Small intestine (tissue), 7 donors: ENCODE measurements around the gene MAB21L3. TPM values are rescaled to one million over a fixed set of nuclear protein-coding genes. Genes with fewer than 3 reads are reported as not detected.

Experiments used
- DNase-seq, 2 donors: peaks; one replicate each; pipeline versions ENCODE4 v3.0.0 to v3.0.0-alpha.2; 2013
- FAIRE-seq: peaks from 2 replicates; lab custom pipeline; 2012; peaks lifted over from hg19 to GRCh38; lab: Jason Lieb, UNC
- H3K27ac ChIP-seq, 3 donors: one replicate each; pipeline ENCODE4 v1.5.1; 2013; ENCODE audit warnings: low read length in 2 of 3, mild to moderate bottlenecking in 2 of 3, control low read depth in 1 of 3, inconsistent platforms in 1 of 3, low read depth in 1 of 3, moderate library complexity in 1 of 3
- H3K27me3 ChIP-seq, 3 donors: one replicate each; pipeline ENCODE4 v1.6.1; 2013; ENCODE audit warnings: low read length in 3 of 3, inconsistent platforms in 1 of 3; ENCODE audit not compliant: control insufficient read depth in 3 of 3, insufficient read depth in 3 of 3
- H3K36me3 ChIP-seq, 3 donors: one replicate each; pipeline ENCODE4 v1.6.1; 2013; ENCODE audit warnings: low read length in 3 of 3, inconsistent platforms in 1 of 3, low read depth in 1 of 3, mild to moderate bottlenecking in 1 of 3, moderate library complexity in 1 of 3; ENCODE audit not compliant: control insufficient read depth in 3 of 3, insufficient read depth in 2 of 3
- H3K4me1 ChIP-seq, 3 donors: one replicate each; pipeline ENCODE4 v1.6.1; 2013; ENCODE audit warnings: low read length in 2 of 3, inconsistent platforms in 1 of 3, low read depth in 1 of 3, mild to moderate bottlenecking in 1 of 3, moderate library complexity in 1 of 3; ENCODE audit not compliant: control insufficient read depth in 3 of 3, insufficient read depth in 2 of 3
- H3K4me3 ChIP-seq, 3 donors: one replicate each; pipeline ENCODE4 v1.5.1; 2013; ENCODE audit warnings: low read length in 3 of 3, control low read depth in 1 of 3, inconsistent platforms in 1 of 3, low read depth in 1 of 3, mild to moderate bottlenecking in 1 of 3, moderate library complexity in 1 of 3
- H3K9me3 ChIP-seq, 2 donors: one replicate each; pipeline ENCODE4 v1.6.1; 2013; ENCODE audit warnings: low read depth in 1 of 2, low read length in 1 of 2; ENCODE audit not compliant: control insufficient read depth in 2 of 2, insufficient read depth in 1 of 2
- WGBS, 3 donors: extraction: QIAGEN DNeasy Blood & Tissue Kit; methylation state at CpG; one replicate each; pipeline ENCODE4 v1.1.7; 2013; 5-methylcytosine and 5-hydroxymethylcytosine counted together
- polyA plus RNA-seq, 4 donors: library from polyadenylated mRNA; stranded (reverse) in 3 of 4; unstranded in 1 of 4; fragments of 200-250 nt in 3 of 4; fragments of 120-200 nt in 1 of 4; gene quantifications; one replicate each; pipeline versions ENCODE4 v1.2.1 to v1.2.3, GENCODE V29; 2013
- donor health status: healthy with polysubstance abuse.
- donor health status: control.
- donor health status: control.
- donor health status: Bipolar disorder and iron deficiency.
- donor health status: healthy.

MAB21L3 gene
- polyA plus RNA-seq, 4 donors = 0.16 to 1.4 (median 0.22) TPM; not detected in 1

DNA sequence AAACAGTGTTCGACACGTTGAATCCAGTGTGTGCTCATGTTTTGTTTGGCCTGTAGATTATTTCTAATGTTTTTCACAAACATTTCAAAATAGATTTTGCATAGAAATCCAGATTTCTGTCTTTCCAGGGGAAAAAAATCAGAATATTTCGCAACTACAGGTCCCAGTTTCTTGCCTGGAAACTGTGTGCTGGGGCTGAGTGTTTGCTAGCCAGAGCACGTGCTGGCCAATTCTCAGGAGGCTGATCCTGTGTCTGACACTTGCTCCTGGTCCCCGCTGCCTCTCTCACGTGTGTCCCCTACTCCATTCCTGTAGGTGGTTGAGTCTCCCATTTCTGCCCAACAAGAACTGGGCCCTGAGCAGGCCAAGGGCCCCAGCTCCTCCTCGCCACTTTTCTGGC lies 2.4 kb downstream of the MAB21L3 start:
- no peak overlapping the region for H3K27ac ChIP-seq
- H3K4me1 ChIP-seq = peaks cover 0 to 19% (median 5%) of the 10 kb centered on the region in 3 donors
- H3K36me3 ChIP-seq = no peaks in the 10 kb centered on the region
- H3K27me3 ChIP-seq = no peaks in the 10 kb centered on the region
- H3K4me3 ChIP-seq = no peak overlapping the region
- FAIRE-seq (no peak), DNase-seq (no peak)
- WGBS, 3 donors = 86 to 89% (median 88%) methylated on average over 7 of the region's 7 CpGs
- no peaks in the 10 kb centered on the region for H3K9me3 ChIP-seq

DNA sequence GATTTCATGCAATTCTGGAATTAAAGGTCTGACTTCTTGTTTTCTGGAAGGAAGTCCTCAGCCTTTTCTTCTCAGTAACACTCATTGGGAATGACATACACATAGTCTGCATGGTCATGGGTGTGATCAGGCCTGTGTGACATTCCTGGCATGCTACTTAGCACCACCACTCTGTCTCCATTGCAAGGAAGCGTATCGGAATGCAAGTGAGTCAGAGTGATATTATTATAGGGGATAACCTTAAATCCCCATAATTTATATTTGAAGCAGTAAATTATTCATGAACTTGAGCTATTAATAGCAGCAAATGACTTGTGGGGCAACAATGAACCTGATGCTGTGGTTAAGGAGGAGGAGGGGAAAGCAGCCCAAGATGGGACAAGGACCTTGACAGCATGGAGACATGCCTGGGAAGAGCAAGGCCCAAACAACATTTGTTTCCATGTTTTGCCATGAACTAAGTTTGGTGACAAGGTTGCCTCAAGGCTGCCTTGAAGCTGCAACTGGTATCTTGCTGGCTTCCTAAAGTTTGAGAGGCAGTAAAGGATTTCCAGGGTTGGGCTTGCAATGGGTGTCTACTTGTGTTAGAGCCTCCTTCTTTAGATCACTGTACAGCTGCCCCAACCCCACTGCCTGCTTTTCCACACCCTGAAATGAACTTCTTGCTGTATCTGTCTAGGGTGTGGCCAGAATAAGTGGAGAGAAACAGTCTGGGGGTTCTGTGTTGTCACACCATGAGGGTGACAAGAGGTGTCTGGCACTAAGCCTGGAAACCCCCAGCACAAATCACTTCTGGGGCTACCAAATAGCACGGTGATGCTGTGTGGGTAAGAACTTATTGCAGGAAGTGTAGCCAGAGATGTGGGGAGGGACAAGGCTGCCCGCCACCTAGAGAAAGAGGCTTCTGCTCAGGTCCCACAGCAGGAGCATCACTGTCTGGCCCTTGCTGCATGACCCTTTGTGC lies 4.6 kb downstream of the MAB21L3 start:
- H3K36me3 ChIP-seq = no peaks in the 10 kb centered on the region
- 83 to 90% (median 90%) methylated on average over 4 of the region's 4 CpGs for WGBS, 3 donors

DNA sequence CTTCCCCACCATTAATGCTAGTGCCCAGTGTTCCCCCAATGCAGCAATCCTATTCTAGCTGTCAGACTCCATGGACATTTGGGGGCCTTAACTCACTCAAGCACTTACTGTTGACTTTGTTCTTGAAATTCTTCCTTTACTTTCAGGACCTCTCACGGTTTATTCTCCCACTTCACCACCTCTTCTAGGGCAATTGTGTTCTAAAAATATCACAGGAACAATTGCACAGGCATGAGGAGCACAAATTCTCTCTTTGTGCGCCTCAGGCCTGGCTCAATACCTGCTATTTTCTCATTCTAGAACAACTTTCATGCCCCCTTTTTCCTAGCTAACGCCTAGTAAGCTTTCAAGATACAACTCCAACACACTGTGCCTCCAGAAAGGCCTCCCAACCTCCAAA lies 7.3 kb downstream of the MAB21L3 start:
- FAIRE-seq = no peak
- peaks cover 0 to 3% (median 0%) of the 10 kb centered on the region in 3 donors for H3K27me3 ChIP-seq
- 77 to 91% (median 78%) methylated on average over 3 of the region's 3 CpGs for WGBS, 3 donors

More for the DNA sequence above, 4.6 kb downstream of the MAB21L3 start:
- FAIRE-seq = no peak
- H3K9me3 ChIP-seq = no peaks in the 10 kb centered on the region
- no peak for DNase-seq
- H3K4me1 ChIP-seq = peaks cover 0 to 13% (median 5%) of the 10 kb centered on the region in 3 donors
- H3K27me3 ChIP-seq = peaks cover 0 to 3% (median 0%) of the 10 kb centered on the region in 3 donors
- H3K4me3 ChIP-seq = no peak overlapping the region
- no peak overlapping the region for H3K27ac ChIP-seq

DNA sequence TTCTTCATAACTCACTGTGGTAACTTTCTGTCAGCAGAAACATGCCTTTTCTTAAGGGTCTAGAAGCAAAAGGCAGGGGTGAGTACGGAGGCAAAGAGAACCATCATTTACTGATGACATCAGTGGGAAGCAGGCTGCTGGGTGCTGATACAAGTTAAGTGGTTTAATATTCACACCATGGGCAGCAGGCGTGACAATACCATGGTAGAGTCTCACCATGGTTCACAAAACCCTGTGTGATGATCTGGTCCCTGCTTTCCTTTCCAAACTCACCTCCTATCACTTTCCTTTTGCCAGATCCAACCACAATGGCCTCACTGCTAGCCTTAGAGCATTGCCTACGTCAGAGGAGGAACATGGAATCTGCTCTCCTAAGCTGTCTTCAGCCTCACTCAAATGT lies 8.7 kb downstream of the MAB21L3 start:
- DNase-seq (no peak), FAIRE-seq (no peak)
- Histone ChIP-seq H3K36me3 (peaks cover 0 to 2% (median 0%) of the 10 kb centered on the region in 3 donors), H3K27ac (no peak overlapping the region), H3K27me3 (peaks cover 0 to 3% (median 0%) of the 10 kb centered on the region in 3 donors), H3K9me3 (no peaks in the 10 kb centered on the region), H3K4me1 (peaks cover 0 to 6% (median 0%) of the 10 kb centered on the region in 3 donors), H3K4me3 (no peak overlapping the region)
- 78 to 85% (median 80%) methylated on average over 3 of the region's 3 CpGs for WGBS, 3 donors

More for the DNA sequence above, 7.3 kb downstream of the MAB21L3 start:
- Histone ChIP-seq H3K27ac (no peak overlapping the region), H3K9me3 (no peaks in the 10 kb centered on the region), H3K4me3 (no peak overlapping the region), H3K4me1 (peaks cover 0 to 5% (median 0%) of the 10 kb centered on the region in 3 donors), H3K36me3 (no peaks in the 10 kb centered on the region)
- DNase-seq = no peak

DNA sequence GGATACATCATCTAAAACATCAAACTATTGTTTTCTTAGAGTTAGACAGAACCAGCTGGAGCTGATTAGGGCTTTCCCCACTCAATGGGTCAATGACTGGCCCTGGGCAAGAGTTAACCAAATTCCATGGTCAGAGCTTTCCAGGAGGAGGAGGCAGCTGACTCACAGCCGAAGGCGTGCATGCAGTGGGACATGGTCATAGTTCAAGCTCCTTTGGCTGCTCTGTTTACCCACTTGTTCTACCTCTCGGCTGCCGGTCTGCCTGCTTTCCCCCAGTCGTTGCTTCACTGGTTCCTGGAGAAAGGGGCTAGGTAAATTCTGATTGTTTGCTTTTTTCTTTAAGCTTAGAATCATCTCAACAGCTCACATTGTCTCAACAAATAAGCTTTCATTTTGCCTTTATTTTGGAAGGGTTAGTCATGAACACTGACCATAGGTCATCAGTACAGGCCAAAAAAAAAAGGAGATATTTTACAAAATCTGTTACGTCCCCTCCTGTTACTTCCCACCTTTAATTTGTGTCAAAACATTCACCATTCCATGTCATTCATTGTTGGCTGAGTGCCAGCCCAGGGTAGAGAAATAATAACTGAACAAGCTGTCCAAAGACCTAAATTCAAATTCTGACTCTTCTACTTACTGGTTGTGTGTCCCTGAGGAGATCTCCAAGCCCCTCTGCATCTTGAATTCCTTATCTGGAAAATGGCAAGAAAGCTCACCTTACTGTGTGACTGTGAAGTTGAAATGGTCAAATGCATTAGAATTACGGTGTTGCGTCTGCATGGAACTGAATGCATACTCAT lies 12.0 kb downstream of the MAB21L3 start:
- H3K4me3 ChIP-seq = no peak overlapping the region
- FAIRE-seq = no peak
- WGBS, 3 donors = 39 to 57% (median 48%) methylated on average over 8 of the region's 8 CpGs
- peaks cover 0 to 3% (median 3%) of the 10 kb centered on the region in 3 donors for H3K27me3 ChIP-seq
- no peak overlapping the region for H3K27ac ChIP-seq
- DNase-seq = peak; percentile 69 to 86
- no peaks in the 10 kb centered on the region for H3K9me3 ChIP-seq
- H3K4me1 ChIP-seq = peaks cover 0 to 6% (median 0%) of the 10 kb centered on the region in 3 donors
- peaks cover 0 to 2% (median 0%) of the 10 kb centered on the region in 3 donors for H3K36me3 ChIP-seq

DNA sequence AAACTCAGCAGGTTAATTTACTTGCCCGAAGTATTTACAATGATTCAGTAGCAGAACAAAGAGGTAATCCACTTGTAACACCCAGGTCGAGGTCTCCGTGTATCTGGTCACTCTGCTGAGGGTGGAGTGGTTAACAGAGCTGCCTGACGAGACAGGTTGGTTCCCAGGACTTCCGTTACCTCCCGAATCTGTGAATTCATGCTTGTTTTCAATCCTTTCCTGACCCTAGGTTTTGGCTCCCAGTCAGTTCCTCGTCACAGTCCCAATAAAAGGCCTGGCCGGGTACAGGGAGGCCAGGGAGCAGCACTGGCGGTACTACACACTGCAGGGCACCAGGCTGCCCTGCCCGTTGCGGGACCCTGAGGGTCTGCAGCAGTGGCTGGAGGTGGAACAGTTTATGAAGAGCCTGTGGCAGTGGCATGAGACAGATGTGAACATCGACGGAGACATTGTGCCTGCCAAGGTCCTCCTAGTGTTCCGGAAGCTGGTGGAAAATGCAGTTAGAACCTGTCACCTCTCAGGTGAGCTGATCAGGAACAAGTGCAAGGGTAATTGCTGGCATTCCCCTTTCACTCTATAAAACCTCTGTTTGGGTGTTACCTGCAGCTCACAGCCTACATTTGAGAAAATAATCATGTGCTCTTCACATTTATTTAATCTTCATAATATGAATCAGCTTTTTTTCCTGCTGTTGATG lies 12.8 kb downstream of the MAB21L3 start:
- H3K9me3 ChIP-seq = no peaks in the 10 kb centered on the region
- peaks cover 0 to 3% (median 3%) of the 10 kb centered on the region in 3 donors for H3K27me3 ChIP-seq
- H3K27ac ChIP-seq = no peak overlapping the region
- H3K36me3 ChIP-seq = peaks cover 0 to 2% (median 0%) of the 10 kb centered on the region in 3 donors
- DNase-seq (no peak), FAIRE-seq (no peak)
- no peak overlapping the region for H3K4me3 ChIP-seq
- WGBS, 3 donors = 62 to 75% (median 71%) methylated on average over 14 of the region's 14 CpGs
- peaks cover 0 to 6% (median 0%) of the 10 kb centered on the region in 3 donors for H3K4me1 ChIP-seq

DNA sequence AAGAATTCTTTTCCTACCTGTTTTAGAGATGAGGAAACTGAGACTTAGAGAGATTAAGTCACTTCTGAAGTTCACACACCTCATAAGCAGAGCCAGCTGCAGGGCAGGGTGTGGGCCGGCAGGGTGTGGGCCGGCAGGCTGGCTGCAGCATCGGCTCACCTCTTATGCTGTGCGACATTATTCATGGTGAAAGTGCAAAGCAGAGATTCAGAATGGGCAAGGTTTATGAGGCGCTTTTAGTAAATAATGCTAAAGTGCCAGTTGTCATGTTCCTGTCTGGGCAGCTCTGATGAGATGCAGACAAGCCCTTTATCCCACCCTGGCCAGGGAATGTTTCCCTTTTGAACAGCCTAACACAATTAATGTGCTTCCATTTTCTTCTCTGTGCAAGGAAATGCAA lies 14.6 kb downstream of the MAB21L3 start:
- Histone ChIP-seq H3K36me3 (peaks cover 0 to 2% (median 0%) of the 10 kb centered on the region in 3 donors), H3K4me3 (no peak overlapping the region), H3K4me1 (peaks cover 0 to 6% (median 0%) of the 10 kb centered on the region in 3 donors), H3K9me3 (no peaks in the 10 kb centered on the region), H3K27ac (no peak overlapping the region), H3K27me3 (peaks cover 0 to 3% (median 0%) of the 10 kb centered on the region in 3 donors)
- 11 to 37% (median 31%) methylated on average over 5 of the region's 5 CpGs for WGBS, 3 donors
- DNase-seq (peak in 1 of 2 donors; percentile 67), FAIRE-seq (no peak)
